Left colon (tissue), 2 donors: ENCODE data around the gene ANO3. TPM values are rescaled to one million over a fixed set of nuclear protein-coding genes. Genes with fewer than 3 reads are reported as not detected.
"Not testable (repeated sequence)": the region's sequence is repeated elsewhere in the genome, so short reads cannot be mapped to it uniquely, and the experiment has no call there.

ENCODE experiments used
- ATAC-seq: fragments of 200-7000 bp; cut with Tn5 transposase; one replicate; pipeline ENCODE4 v1.9.1; 2020; ENCODE audit warnings: mild to moderate bottlenecking, moderate library complexity
- DNase-seq, 2 donors: peaks; one replicate each; pipeline ENCODE4 v3.0.0-alpha.2; 2020
- intact Hi-C, 2 donors: fragments of 100-400 bp; cut with DNase I in 1 of 2; cut with micrococcal nuclease in 1 of 2; formaldehyde crosslinking; loops; one replicate each; pipeline versions ENCODE4 v1.11.2 to v1.14.0; 2022; cut with DNase I, micrococcal nuclease
- long read RNA-seq: library from polyadenylated mRNA; unstranded; transcript quantifications from one replicate; pipeline ENCODE4 v2.0.0, GENCODE V29; 2021
- total RNA-seq, 2 donors: library from RNA; stranded (reverse); fragmentation: NEBNext Ultra II Directional; extraction: Animal tissue kit (Norgen Biotek cat#: 25700); gene quantifications; one replicate each; pipeline ENCODE4 v1.2.1, GENCODE V29; 2021
- donor health status: DM: no; HTN: no; CAD: no.
- donor health status: DM: yes; HTN: yes; CAD: no.

ANO3 gene
- under 1 TPM; 0.09 to 0.36 TPM for total RNA-seq
- long read RNA-seq = 0 reads

GRCh38 chr11:26331911-26332571, at the start of gene ANO3:
Gene ANO3 (plus strand): TSS chr11:26332130. CDS start chr11:26332276, 146 bp downstream.
- DNase-seq (peak; percentile 18 to 50), ATAC-seq (peak; percentile 62)
- intact Hi-C loops = no loop called here

- DNase-seq = no peak
- no peak for ATAC-seq
- intact Hi-C loops = no loop called here
These were observed 48.0 kb upstream of the ANO3 start for GRCh38 chr11:26283852-26284408.

GRCh38 chr11:26285608-26286007, 46.3 kb upstream of the ANO3 start:
- intact Hi-C loops = no loop called here
- DNase-seq (no peak), ATAC-seq (no peak)

- intact Hi-C loops = no loop called here
- no peak for DNase-seq
- ATAC-seq = no peak
These were observed 45.4 kb upstream of the ANO3 start for GRCh38 chr11:26286472-26287066.

- intact Hi-C loops = no loop called here
- ATAC-seq (no peak), DNase-seq (no peak)
These were observed 44.8 kb upstream of the ANO3 start for GRCh38 chr11:26287067-26287518.

- peak; percentile 67 for ATAC-seq
- no peak for DNase-seq
- intact Hi-C loops = loop anchor here in 1 of 2 donors (10.0 kb wide), 2 partner anchors 347 to 857 kb away; no protein-coding TSS in a partner anchor
These were observed 34.5 kb upstream of the ANO3 start for GRCh38 chr11:26297189-26297975.

- ATAC-seq, intact Hi-C loops, DNase-seq: not testable (repeated sequence)
These were observed 15.6 kb upstream of the ANO3 start for GRCh38 chr11:26316372-26316771.

GRCh38 chr11:26319906-26320305, 12.0 kb upstream of the ANO3 start:
- intact Hi-C loops = no loop called here
- no peak for DNase-seq
- no peak for ATAC-seq

GRCh38 chr11:26321516-26321915, 10.4 kb upstream of the ANO3 start:
- ATAC-seq (no peak), DNase-seq (no peak)
- intact Hi-C loops = no loop called here

GRCh38 chr11:26322335-26323067, 9.4 kb upstream of the ANO3 start:
- DNase-seq (no peak), ATAC-seq (no peak)
- intact Hi-C loops = no loop called here

- DNase-seq (no peak), ATAC-seq (no peak)
- intact Hi-C loops = no loop called here
These were observed 8.1 kb upstream of the ANO3 start for GRCh38 chr11:26323837-26324236.

- ATAC-seq (no peak), DNase-seq (no peak)
- intact Hi-C loops = no loop called here
These were observed 7.7 kb upstream of the ANO3 start for GRCh38 chr11:26324270-26324669.

GRCh38 chr11:26326793-26327400, 5.0 kb upstream of the ANO3 start:
- ATAC-seq (no peak), DNase-seq (no peak)
- intact Hi-C loops = no loop called here

- DNase-seq (no peak), ATAC-seq (no peak)
- intact Hi-C loops = no loop called here
These were observed 2.7 kb upstream of the ANO3 start for GRCh38 chr11:26329206-26329605.

GRCh38 chr11:26330262-26330661, 1.7 kb upstream of the ANO3 start:
- ATAC-seq (no peak), DNase-seq (no peak)
- intact Hi-C loops = no loop called here

GRCh38 chr11:26332572-26332915, 614 bp downstream of the ANO3 start:
- ATAC-seq (no peak), DNase-seq (no peak)

GRCh38 chr11:26333906-26334305, 2.0 kb downstream of the ANO3 start:
- no peak for DNase-seq
- intact Hi-C loops = no loop called here
- ATAC-seq = no peak

More at GRCh38 chr11:26332572-26332915, 614 bp downstream of the ANO3 start:
- intact Hi-C loops = no loop called here

- DNase-seq (no peak), ATAC-seq (no peak)
- intact Hi-C loops = no loop called here
These were observed 4.0 kb downstream of the ANO3 start for GRCh38 chr11:26335903-26336302.

GRCh38 chr11:26344647-26345046, 12.7 kb downstream of the ANO3 start:
- intact Hi-C loops = no loop called here
- DNase-seq = no peak

More at GRCh38 chr11:26344647-26345046, 12.7 kb downstream of the ANO3 start:
- ATAC-seq = no peak
